NCI-H2227 (cell line): Measurements from ENCODE around the gene INSRR.
A peak's percentile ranks its signal among the peaks of the same experiment; 100 is the strongest.

Experiments
- DNase-seq: peaks from one replicate; lab custom pipeline; 2025; ENCODE audit not compliant: unreplicated experiment; lab: John Stamatoyannopoulos, UW

INSRR gene

GRCh38 chr1:156858959-156859522 lies at the start of gene INSRR:
INSRR (minus strand) TSS chr1:156859117; CDS start chr1:156858621, 496 bp downstream.
- DNase-seq, result peak; percentile 49

- DNase-seq, result no peak
These were observed 49.6 kb upstream of the INSRR start for GRCh38 chr1:156908541-156908940.

DNA sequence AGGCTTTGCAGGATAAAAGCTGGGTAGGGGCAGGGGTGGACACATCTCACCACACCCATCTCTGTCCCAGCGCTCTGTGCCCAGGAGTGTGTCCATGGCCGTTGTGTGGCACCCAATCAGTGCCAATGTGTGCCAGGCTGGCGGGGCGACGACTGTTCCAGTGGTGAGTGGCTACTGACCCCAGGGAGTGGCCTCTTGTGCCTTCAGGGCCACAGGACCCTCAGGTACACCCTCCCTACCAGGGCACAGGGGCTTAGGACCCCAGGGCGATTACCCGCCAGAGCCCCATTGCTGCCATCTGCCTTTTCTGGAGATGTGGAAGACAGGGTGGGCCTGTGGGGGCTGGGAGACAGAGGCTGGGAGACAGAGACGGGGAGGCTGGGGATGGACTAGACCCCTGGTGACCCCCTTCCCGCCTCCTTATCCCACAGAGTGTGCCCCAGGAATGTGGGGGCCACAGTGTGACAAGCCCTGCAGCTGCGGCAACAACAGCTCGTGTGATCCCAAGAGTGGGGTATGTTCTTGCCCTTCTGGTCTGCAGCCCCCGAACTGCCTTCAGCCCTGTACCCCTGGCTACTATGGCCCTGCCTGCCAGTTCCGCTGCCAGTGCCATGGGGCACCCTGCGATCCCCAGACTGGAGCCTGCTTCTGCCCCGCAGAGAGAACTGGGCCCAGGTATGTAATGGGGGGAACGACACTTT lies 47.4 kb upstream of the INSRR start:
- no peak for DNase-seq

DNA sequence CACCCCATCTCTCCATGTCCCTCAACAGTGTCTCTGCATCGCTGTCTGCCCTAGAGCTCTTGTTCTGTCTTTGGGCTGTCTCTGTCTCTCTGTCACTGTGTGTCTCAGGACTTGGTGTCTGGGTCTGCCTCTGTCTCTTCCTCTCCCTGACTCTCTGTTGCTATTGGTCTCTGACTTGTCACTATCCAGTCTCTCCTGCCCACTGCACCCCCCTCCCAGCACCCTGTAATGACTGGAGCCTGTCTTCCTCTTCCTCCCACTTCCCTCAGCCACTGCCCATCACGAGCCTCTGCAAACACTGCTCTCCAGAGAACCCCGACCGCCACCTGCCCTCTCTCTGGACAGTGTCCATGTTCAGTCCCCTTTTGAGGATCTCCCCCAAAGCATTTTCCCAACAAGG lies 46.7 kb upstream of the INSRR start:
- DNase-seq, result no peak

DNA sequence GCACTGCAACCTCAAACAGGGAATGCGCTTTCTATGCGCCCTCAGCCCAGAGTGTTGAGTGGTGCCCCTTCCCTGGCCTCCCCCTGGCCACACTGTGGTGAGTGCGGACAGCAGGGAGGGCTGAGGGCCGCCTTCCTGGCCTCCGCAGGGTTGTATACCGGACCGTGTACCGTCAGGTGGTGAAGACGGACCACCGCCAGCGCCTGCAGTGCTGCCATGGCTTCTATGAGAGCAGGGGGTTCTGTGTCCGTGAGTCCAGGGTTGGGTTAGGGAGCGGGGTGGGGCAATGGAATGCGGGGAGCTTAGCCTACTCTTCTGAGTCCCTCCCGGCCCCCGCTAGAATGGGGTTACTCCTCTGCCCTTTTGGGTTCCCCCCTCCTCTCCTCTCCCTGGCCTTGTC lies 46.3 kb upstream of the INSRR start:
- no peak for DNase-seq

DNA sequence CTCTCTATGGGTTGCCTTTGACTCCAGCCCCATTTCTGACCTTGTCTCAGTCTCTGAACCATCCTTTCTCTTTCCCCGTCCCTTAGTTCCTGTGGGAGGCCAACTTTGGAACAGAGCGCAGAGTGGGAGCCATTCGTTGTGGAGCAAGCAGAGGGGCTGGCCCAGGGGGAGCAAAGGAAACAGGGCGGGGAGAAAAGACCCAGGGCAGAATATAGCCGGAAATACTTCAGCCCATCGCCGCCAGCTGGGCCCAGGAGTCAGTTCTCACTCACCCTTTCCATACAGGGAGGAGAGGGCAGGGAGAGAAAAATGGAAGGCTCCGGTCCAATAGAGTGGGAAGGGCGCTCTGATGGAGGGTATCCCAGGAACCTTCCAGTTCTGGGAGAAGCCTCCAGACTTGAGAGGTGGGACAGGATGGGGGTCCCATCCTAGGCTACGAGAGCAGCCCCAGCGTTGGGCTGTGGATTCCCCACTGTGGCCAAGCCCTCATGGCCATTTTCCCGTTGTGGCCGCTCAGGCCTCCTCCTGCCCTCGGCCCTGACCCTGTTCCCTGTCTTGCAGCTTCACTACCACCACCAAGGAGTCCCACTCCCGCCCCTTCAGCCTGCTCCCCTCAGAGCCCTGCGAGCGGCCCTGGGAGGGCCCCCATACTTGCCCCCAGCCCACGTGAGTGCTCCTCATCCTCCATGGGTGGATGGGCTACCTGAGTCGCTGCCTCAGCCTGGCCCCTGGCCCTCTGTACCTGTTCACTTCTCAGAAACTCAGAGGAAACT lies 45.5 kb upstream of the INSRR start:
- DNase-seq, result no peak

- DNase-seq, result no peak
These were observed 44.6 kb upstream of the INSRR start for GRCh38 chr1:156903328-156904091.

DNA sequence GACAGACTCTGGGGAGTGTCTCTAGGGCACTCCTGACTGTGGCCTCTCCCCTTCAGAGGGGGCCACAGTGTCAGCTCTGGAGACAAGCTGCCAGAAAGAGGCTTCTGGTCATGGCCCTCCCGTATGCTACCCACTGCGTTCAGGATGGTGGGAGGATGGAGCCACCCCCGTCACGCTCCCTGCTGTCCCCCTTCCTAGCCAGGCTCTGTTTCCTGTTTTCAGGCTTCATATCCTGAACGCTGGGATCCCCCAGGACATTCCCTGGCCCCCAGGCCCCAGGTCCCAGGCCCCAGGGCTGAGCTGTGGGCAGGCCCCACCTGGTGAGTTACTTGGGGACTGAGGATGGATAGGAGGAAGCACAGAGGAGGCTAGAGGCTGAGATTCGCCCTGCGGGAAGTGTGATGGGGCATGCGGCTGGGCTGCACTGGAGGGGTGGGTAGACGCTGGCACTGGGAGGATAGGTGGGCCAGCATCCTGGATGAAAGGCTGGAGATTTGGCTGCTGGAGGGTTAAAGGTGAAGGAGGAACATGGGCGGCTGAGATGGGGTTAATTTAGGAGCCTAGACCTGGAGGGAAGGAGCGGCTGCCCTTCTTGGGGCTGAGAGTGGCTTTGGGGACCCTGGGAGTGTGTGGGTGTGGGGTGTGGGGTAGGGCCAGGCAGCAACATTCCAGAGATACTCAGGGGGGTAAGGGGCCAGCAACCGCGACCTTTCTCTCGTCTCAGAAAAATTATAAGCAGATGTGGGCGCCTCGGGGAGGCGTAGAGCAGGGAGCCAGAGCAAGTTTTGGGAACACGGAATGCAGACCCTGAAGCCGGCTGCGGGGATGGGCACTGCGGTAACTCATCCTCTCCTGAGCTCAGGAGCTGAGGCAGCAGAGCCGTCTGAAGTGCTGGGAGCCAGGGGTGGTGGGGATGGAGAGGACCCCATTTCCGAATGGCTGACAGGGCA lies 43.3 kb upstream of the INSRR start:
- DNase-seq, result no peak

DNA sequence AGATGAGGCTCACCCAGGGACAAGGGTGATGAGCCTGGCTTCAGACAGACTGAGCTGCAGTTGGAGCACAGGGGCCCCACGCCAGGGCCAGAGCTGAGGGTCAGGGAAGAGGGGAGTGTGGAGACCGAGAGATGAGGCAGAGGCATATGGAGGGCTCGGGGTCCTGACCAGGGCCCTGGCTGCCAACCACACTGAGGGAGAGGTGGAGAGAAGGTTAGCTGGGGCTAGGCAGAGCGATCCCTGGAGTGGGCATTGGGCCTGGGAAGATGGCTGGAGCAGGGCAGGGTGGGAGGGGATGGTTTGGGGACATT lies 42.6 kb upstream of the INSRR start:
- no peak for DNase-seq

GRCh38 chr1:156900896-156901589 lies 42.1 kb upstream of the INSRR start:
- DNase-seq, result no peak

GRCh38 chr1:156899956-156900718 lies 41.2 kb upstream of the INSRR start:
- DNase-seq, result no peak

- no peak for DNase-seq
These were observed 40.2 kb upstream of the INSRR start for GRCh38 chr1:156898971-156899664.

DNA sequence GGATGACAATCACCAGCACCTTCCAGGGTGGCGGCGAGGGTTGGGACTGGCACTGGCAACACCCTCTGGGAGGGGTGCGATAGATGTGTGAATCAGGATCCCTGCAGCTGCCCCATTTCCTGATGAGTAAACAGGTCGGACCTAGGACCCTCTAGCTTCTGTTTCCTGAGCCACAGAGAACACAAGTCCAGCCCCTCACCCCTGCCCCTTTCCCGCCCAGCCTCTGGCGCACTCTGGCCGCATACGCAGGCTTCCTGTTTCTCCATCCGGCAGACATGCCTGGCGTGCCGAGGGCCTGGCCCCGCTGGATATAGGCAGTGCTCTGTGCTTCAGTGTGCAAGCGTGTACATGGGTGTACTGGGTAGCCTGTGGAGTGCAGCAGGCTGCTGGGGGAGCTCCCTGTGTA lies 39.2 kb upstream of the INSRR start:
- no peak for DNase-seq

- DNase-seq, result no peak
These were observed 38.3 kb upstream of the INSRR start for GRCh38 chr1:156897078-156897825.

DNA sequence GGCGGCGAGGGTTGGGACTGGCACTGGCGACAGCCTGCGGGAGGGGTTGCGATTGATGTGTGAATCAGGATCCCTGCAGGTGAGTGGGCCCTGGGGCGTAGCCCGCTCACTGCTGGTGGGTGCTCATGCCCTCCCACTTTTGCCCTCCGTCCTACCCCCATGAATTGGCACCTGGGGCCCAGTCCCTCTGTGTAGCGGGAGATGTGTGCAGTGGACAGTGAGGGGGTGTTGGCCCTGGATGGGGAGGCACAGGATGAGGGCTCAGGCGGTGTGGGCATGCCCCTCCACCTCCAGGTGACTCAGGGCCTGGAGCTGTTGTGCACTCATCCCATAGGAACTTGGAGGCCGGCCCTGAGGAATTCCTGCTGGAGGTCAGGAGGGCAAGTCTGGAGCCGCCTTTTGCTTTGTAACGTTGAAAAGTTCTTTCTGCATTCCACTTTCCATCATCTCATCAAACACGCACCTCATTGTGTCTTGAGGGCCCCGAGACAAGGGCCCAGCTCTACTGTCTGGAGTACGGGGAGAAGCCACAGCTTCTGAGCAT lies 37.6 kb upstream of the INSRR start:
- no peak for DNase-seq

DNA sequence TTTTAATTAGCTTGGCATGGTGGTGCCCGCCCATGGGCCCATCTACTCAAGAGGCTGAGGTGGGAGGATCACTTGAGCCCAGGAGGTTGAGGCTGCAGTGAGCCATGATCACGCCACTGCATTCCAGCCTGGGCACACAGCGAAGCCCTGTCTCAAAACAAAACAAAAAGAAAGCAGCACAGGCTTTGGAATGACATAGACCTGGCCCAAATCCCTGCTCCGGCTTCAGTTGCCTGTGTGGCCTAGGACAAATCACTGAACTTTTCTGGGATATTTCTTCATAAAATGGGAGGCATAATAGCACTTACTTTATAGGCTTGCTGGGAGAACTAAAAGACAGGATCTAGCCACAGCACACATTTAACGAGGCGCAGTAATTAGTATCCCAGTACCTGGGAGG lies 37.0 kb upstream of the INSRR start:
- no peak for DNase-seq

- no peak for DNase-seq
These were observed 36.5 kb upstream of the INSRR start for GRCh38 chr1:156895455-156895812.
